ENCODE data around the gene LAMTOR5. TPM values are rescaled to one million over a fixed set of nuclear protein-coding genes. Genes with fewer than 3 reads are reported as not detected.
"Not testable (repeated sequence)": the region's sequence is repeated elsewhere in the genome, so short reads cannot be mapped to it uniquely, and the experiment has no call there.

LAMTOR5 gene
- total RNA-seq, 1 donor: 89.9 TPM

GRCh38 chr1:110430366-110430765, 22.9 kb upstream of the LAMTOR5 start:
- DNase-seq (ENCODE audit: low read depth in 2 of 3, low spot score in 2 of 3): no peak

GRCh38 chr1:110428946-110429345, 21.5 kb upstream of the LAMTOR5 start:
- no peak for DNase-seq (ENCODE audit: low read depth in 2 of 3, low spot score in 2 of 3)

- peak in 2 of 3 donors; percentile 39 to 56 for DNase-seq (ENCODE audit: low read depth in 2 of 3, low spot score in 2 of 3)
Measured at GRCh38 chr1:110426854-110427253, 19.4 kb upstream of the LAMTOR5 start.

- no peak for DNase-seq (ENCODE audit: low read depth in 2 of 3, low spot score in 2 of 3)
Measured at GRCh38 chr1:110425612-110426152, 18.2 kb upstream of the LAMTOR5 start.

GRCh38 chr1:110424699-110425611, 17.5 kb upstream of the LAMTOR5 start:
- no peak for DNase-seq (ENCODE audit: low read depth in 2 of 3, low spot score in 2 of 3)

GRCh38 chr1:110420874-110421793, 13.6 kb upstream of the LAMTOR5 start:
- DNase-seq (ENCODE audit: low read depth in 2 of 3, low spot score in 2 of 3): peak in 2 of 3 donors; percentile 68 to 80

GRCh38 chr1:110420023-110420662, 12.6 kb upstream of the LAMTOR5 start:
- DNase-seq (ENCODE audit: low read depth in 2 of 3, low spot score in 2 of 3): no peak

GRCh38 chr1:110418729-110419128, 11.2 kb upstream of the LAMTOR5 start:
- no peak for DNase-seq (ENCODE audit: low read depth in 2 of 3, low spot score in 2 of 3)

- DNase-seq (ENCODE audit: low read depth in 2 of 3, low spot score in 2 of 3): not testable (repeated sequence)
Measured at GRCh38 chr1:110413045-110413444, 5.6 kb upstream of the LAMTOR5 start.

GRCh38 chr1:110412576-110412975, 5.1 kb upstream of the LAMTOR5 start:
- DNase-seq (ENCODE audit: low read depth in 2 of 3, low spot score in 2 of 3): peak; percentile 23 to 90 (median 79)

GRCh38 chr1:110411173-110411735, 3.8 kb upstream of the LAMTOR5 start:
- no peak for DNase-seq (ENCODE audit: low read depth in 2 of 3, low spot score in 2 of 3)

- no peak for DNase-seq (ENCODE audit: low read depth in 2 of 3, low spot score in 2 of 3)
Measured at GRCh38 chr1:110409316-110409715, 1.8 kb upstream of the LAMTOR5 start.

- DNase-seq (ENCODE audit: low read depth in 2 of 3, low spot score in 2 of 3): no peak
Measured at GRCh38 chr1:110408488-110408887, 994 bp upstream of the LAMTOR5 start.

GRCh38 chr1:110406407-110406806, 1.1 kb downstream of the LAMTOR5 start:
- not testable (repeated sequence) for DNase-seq (ENCODE audit: low read depth in 2 of 3, low spot score in 2 of 3)

- DNase-seq (ENCODE audit: low read depth in 2 of 3, low spot score in 2 of 3): no peak
Measured at GRCh38 chr1:110404401-110404800, 3.1 kb downstream of the LAMTOR5 start.

- no peak for DNase-seq (ENCODE audit: low read depth in 2 of 3, low spot score in 2 of 3)
Measured at GRCh38 chr1:110403805-110404204, 3.7 kb downstream of the LAMTOR5 start.

- not testable (repeated sequence) for DNase-seq (ENCODE audit: low read depth in 2 of 3, low spot score in 2 of 3)
Measured at GRCh38 chr1:110396259-110396958, 11.1 kb downstream of the LAMTOR5 start.

- DNase-seq (ENCODE audit: low read depth in 2 of 3, low spot score in 2 of 3): no peak
Measured at GRCh38 chr1:110394493-110394820, 13.0 kb downstream of the LAMTOR5 start.

GRCh38 chr1:110393691-110394492, 13.6 kb downstream of the LAMTOR5 start:
- DNase-seq (ENCODE audit: low read depth in 2 of 3, low spot score in 2 of 3): no peak

Measured in hematopoietic multipotent progenitor cell (in vitro differentiated cells).